GM21717 (cell line): Measurements from ENCODE around the gene TEX264.

ENCODE experiments used
- ATAC-seq: cut with Tn5 transposase; IDR thresholded peaks from one replicate; pipeline ENCODE4 v1.9.1; 2021; ENCODE audit warnings: mild to moderate bottlenecking, moderate library complexity; ENCODE audit not compliant: unreplicated experiment

TEX264 gene

GRCh38 chr3:51673802-51674654 lies 3.0 kb downstream of the TEX264 start:
- ATAC-seq = no peak

GRCh38 chr3:51675201-51675611 lies 4.2 kb downstream of the TEX264 start:
- ATAC-seq = no peak

GRCh38 chr3:51676102-51676640 lies 5.1 kb downstream of the TEX264 start:
- ATAC-seq = no peak

- no peak for ATAC-seq
Observed at GRCh38 chr3:51677358-51677757, 6.3 kb downstream of the TEX264 start.

- ATAC-seq = no peak
Observed at GRCh38 chr3:51678186-51678585, 7.1 kb downstream of the TEX264 start.

GRCh38 chr3:51678641-51679040 lies 7.6 kb downstream of the TEX264 start:
- no peak for ATAC-seq

- ATAC-seq = no peak
Observed at GRCh38 chr3:51679318-51679717, 8.3 kb downstream of the TEX264 start.

- ATAC-seq = no peak
Observed at GRCh38 chr3:51679777-51680176, 8.7 kb downstream of the TEX264 start.

- no peak for ATAC-seq
Observed at GRCh38 chr3:51680196-51680595, 9.1 kb downstream of the TEX264 start.

GRCh38 chr3:51680663-51681230 lies 9.7 kb downstream of the TEX264 start:
- ATAC-seq = no peak

- ATAC-seq = no peak
Observed at GRCh38 chr3:51681453-51681852, 10.4 kb downstream of the TEX264 start.

GRCh38 chr3:51682079-51682478 lies 11.0 kb downstream of the TEX264 start:
- peak; percentile 71 for ATAC-seq

- ATAC-seq = no peak
Observed at GRCh38 chr3:51682526-51682925, 11.5 kb downstream of the TEX264 start.

- no peak for ATAC-seq
Observed at GRCh38 chr3:51683566-51683965, 12.5 kb downstream of the TEX264 start.

GRCh38 chr3:51684971-51685751 lies 14.1 kb downstream of the TEX264 start:
- ATAC-seq = no peak

GRCh38 chr3:51686056-51686455 lies 15.0 kb downstream of the TEX264 start:
- no peak for ATAC-seq

GRCh38 chr3:51686512-51687215 lies 15.6 kb downstream of the TEX264 start:
- peak; percentile 55 for ATAC-seq

- no peak for ATAC-seq
Observed at GRCh38 chr3:51687431-51688205, 16.6 kb downstream of the TEX264 start.

GRCh38 chr3:51688206-51688600 lies 17.2 kb downstream of the TEX264 start:
- ATAC-seq = no peak

GRCh38 chr3:51691021-51691420 lies 20.0 kb downstream of the TEX264 start:
- ATAC-seq = no peak
